ENCODE data around the gene ADCY6. TPM values are rescaled to one million over a fixed set of nuclear protein-coding genes. Genes with fewer than 3 reads are reported as not detected.

Gene ADCY6
- total and polyA plus RNA-seq, 2 donors (not counting 3 experiments of a cell fraction or from before 2014, with no cell fraction given) = 37.0 to 46.2 TPM

DNA sequence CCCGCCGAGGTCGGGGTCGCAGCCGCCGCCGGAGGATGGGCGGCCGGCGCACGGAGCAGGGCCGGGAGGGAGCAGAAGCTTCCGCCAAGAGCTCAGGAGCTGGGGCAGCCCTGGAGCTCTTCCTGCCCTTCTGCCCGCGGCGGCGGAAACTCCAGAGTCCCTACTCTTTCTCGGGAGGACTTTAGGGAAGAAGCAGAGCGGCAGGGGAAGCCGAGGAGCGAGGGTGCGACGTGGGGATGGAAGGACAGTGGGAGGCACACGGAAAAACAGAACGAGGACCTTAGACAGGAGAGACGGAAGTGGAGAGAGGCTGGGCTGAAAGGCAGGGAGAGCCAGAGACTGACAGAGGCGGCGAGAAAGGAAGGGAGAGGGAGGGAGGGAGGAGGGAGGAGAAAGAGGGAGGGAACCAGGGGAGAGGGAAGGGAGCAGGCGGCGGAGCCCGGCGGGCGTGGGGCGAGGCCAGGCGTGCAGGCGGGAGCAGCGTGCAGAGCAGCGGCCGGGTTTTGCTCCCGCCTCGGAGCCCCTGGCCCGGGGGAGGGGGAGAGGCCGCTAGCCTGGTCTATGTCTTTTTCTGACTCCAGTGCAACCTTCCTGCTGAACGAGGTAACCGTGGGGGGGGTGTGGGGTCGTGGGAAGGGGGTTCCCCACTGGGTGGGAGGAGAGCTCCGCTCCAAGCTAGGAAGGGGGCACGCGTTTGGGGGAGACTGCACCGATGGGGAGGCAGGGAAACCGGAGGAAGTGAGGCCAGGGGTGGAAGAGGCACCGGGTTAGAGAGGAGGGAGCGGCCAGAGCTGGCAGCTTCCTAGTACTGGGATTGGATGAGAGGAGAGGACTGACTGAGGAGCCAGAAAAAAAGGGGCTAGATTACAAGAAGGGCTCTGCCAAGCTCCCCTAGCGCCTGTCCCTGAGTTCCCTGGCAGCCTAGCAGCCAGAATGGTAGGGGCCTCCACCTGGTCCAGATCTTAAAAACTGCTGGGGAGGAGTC, 26.5 kb upstream of the ADCY6 start:
- dilution Hi-C loops (cut with MboI; ENCODE audit: extremely low pct_ligation_motif_present, low sequenced_read_pairs) = no loop called here
- peak; percentile 92 for FAIRE-seq

More for the DNA sequence above, 26.5 kb upstream of the ADCY6 start:
- CTCF ChIA-PET = interaction anchor here (0.6 to 2.6 kb wide), 21 partner anchors 8 to 173 kb away, joined by 3 to 30 read pairs (median 4); partner anchors contain the start of genes ADCY6 and KANSL2
- peak overlapping the region; percentile 10 for H3K27ac ChIP-seq (ENCODE audit: insufficient read depth, low read depth, low read length)
- peak overlapping the region; percentile 81 for H2AFZ ChIP-seq (ENCODE audit: low read depth, low read length)
- H3K9ac ChIP-seq (replicated peaks; ENCODE audit: extremely low read depth, insufficient read depth, low read length) = peak overlapping the region; percentile 46
- H3K36me3 ChIP-seq (ENCODE audit: control insufficient read depth in 2 of 2, extremely low read depth in 1 of 2, insufficient read depth in 2 of 2, low read length in 2 of 2) = no peaks in the 10 kb centered on the region
- no peaks in the 10 kb centered on the region for H3K9me1 ChIP-seq (replicated peaks; ENCODE audit: control insufficient read depth, extremely low read depth, insufficient read depth, low read length)
- intact Hi-C loops (cut with micrococcal nuclease) = loop anchor here (1.0 to 2.0 kb wide), 2 partner anchors 37 to 75 kb away; partner anchors contain the start of gene DDX23
- POLR2A ChIA-PET = no interaction called here
- no peaks in the 10 kb centered on the region for H3K79me2 ChIP-seq (ENCODE audit: control insufficient read depth, insufficient read depth, low read length)
- no peaks in the 10 kb centered on the region for H3K9me3 ChIP-seq (replicated peaks; ENCODE audit: control insufficient read depth, insufficient read depth, low read length)
- peak; percentile 78 for DNase-seq (ENCODE audit: low read depth, low spot score)
- H4K20me1 ChIP-seq (replicated peaks; ENCODE audit: control insufficient read depth, extremely low read depth, insufficient read depth, low read length) = no peaks in the 10 kb centered on the region
- peaks cover 20% of the 10 kb centered on the region for H3K4me1 ChIP-seq (ENCODE audit: control insufficient read depth, extremely low read depth, insufficient read depth, low read length)
- peak overlapping the region; percentile 23 to 63 (median 54) for H3K4me3 ChIP-seq (replicated peaks in 1 of 3; ENCODE audit: insufficient read depth in 1 of 3, low read depth in 1 of 3, low read length in 3 of 3)
- peak overlapping the region; percentile 68 for H3K4me2 ChIP-seq (ENCODE audit: insufficient read depth, low read length)
- TF ChIP-seq JUN (IDR thresholded peaks at IDR 0.05; ENCODE audit: borderline replicate concordance, insufficient read depth, insufficient read length, low read depth) = no peak
- TF ChIP-seq EZH2 (IDR thresholded peaks at IDR 0.05; ENCODE audit: borderline replicate concordance, low read depth, low read length, severe bottlenecking) = no peak
- TF ChIP-seq, protein P1, sequence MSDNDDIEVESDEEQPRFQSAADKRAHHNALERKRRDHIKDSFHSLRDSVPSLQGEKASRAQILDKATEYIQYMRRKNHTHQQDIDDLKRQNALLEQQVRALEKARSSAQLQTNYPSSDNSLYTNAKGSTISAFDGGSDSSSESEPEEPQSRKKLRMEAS (IDR thresholded peaks at IDR 0.05; ENCODE audit: insufficient read depth, insufficient read length) = no peak
- TF ChIP-seq, protein P2, sequence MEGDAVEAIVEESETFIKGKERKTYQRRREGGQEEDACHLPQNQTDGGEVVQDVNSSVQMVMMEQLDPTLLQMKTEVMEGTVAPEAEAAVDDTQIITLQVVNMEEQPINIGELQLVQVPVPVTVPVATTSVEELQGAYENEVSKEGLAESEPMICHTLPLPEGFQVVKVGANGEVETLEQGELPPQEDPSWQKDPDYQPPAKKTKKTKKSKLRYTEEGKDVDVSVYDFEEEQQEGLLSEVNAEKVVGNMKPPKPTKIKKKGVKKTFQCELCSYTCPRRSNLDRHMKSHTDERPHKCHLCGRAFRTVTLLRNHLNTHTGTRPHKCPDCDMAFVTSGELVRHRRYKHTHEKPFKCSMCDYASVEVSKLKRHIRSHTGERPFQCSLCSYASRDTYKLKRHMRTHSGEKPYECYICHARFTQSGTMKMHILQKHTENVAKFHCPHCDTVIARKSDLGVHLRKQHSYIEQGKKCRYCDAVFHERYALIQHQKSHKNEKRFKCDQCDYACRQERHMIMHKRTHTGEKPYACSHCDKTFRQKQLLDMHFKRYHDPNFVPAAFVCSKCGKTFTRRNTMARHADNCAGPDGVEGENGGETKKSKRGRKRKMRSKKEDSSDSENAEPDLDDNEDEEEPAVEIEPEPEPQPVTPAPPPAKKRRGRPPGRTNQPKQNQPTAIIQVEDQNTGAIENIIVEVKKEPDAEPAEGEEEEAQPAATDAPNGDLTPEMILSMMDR (IDR thresholded peaks at IDR 0.05; ENCODE audit: extremely low read depth in 1 of 2, insufficient read depth in 1 of 2, low read depth in 1 of 2, low read length in 2 of 2) = no peak
- no peak for TF ChIP-seq GATA2 (IDR thresholded peaks at IDR 0.05; ENCODE audit: insufficient read depth, insufficient read length, low read depth, low read length)
- TF ChIP-seq POLR2AphosphoS5 (IDR thresholded peaks at IDR 0.05; ENCODE audit: insufficient read depth, low read depth, low read length) = peak; percentile 47
- peak; percentile 40 for TF ChIP-seq POLR2A (IDR thresholded peaks at IDR 0.05; ENCODE audit: low read depth, low read length)
- TF ChIP-seq FOS (IDR thresholded peaks at IDR 0.05; ENCODE audit: borderline replicate concordance, insufficient read depth, low read length) = no peak
- H3K27me3 ChIP-seq (ENCODE audit: control insufficient read depth in 2 of 2, insufficient read depth in 2 of 2, low read length in 2 of 2) = no peaks in the 10 kb centered on the region
- BruUV-seq (replicated peaks) = TSS peak; percentile 15
